Endothelial cell of umbilical vein (primary cell): Measurements from ENCODE around the gene LOX. TPM values are rescaled to one million over a fixed set of nuclear protein-coding genes. Genes with fewer than 3 reads are reported as not detected.

Source experiments
- BruUV-seq: library from RNA; stranded (reverse); fragments of 400-500 nt; replicated peaks from 2 replicates; lab custom pipeline; 2021; lab: Mats Ljungman, UMichigan
- CTCF ChIA-PET: fragments of 300-600, 350-600 bp; sonication (Branson Sonifier 250); formaldehyde crosslinking; loops from one replicate; lab custom pipeline; 2021; ENCODE audit warnings: antibody characterized with exemption, inconsistent platforms; lab: Charles Lee
- POLR2A ChIA-PET: fragments of 300-600, 350-600 bp; sonication (Branson Sonifier 250); formaldehyde crosslinking; loops from one replicate; lab custom pipeline; 2021; ENCODE audit warnings: antibody characterized with exemption, inconsistent platforms; lab: Charles Lee
- DNase-seq: peaks from one replicate; pipeline ENCODE4 v3.0.0-alpha.2; 2011; ENCODE audit warnings: low read depth, low spot score
- FAIRE-seq: peaks from 2 replicates; lab custom pipeline; 2011; peaks lifted over from hg19 to GRCh38; lab: Jason Lieb, UNC
- H2AFZ ChIP-seq: 2 replicates; pipeline ENCODE4 v1.6.0; 2012; ENCODE audit warnings: low read depth, low read length, control low read depth, inconsistent platforms
- H3K27ac ChIP-seq: 2 replicates; pipeline ENCODE4 v1.5.1; 2011; ENCODE audit warnings: low read depth, mild to moderate bottlenecking, control low read depth, low read length, moderate library complexity; ENCODE audit not compliant: insufficient read depth
- H3K27me3 ChIP-seq, 2 experiments: 2 replicates each; pipeline versions ENCODE4 v1.6.0 to v1.6.1; 2011; ENCODE audit warnings: low read length in 2 of 2, mixed read lengths in 1 of 2; ENCODE audit not compliant: control insufficient read depth in 2 of 2, insufficient read depth in 2 of 2
- H3K36me3 ChIP-seq, 2 experiments: 2 replicates in 1 of 2; 3 replicates in 1 of 2; pipeline ENCODE4 v1.5.1; 2011; ENCODE audit warnings: low read length in 2 of 2, mild to moderate bottlenecking in 1 of 2, moderate library complexity in 1 of 2; ENCODE audit not compliant: control insufficient read depth in 2 of 2, insufficient read depth in 2 of 2; ENCODE audit errors: extremely low read depth in 1 of 2
- H3K4me1 ChIP-seq: 3 replicates; pipeline ENCODE4 v1.5.1; 2011; ENCODE audit warnings: mild to moderate bottlenecking, low read length; ENCODE audit not compliant: control insufficient read depth, insufficient read depth; ENCODE audit errors: extremely low read depth
- H3K4me2 ChIP-seq: 2 replicates; pipeline ENCODE4 v1.6.1; 2011; ENCODE audit warnings: low read length, control low read depth, mixed read lengths; ENCODE audit not compliant: insufficient read depth
- H3K4me3 ChIP-seq, 3 experiments: fragments of 200-600 bp in 1 of 3; sonication (generic), shearing (Covaris generic) in 1 of 3; replicated peaks in 1 of 3; 2 replicates each; pipeline ENCODE4 v1.5.1; 2011 to 2016; ENCODE audit warnings: control low read depth in 3 of 3, low read length in 3 of 3, mild to moderate bottlenecking in 2 of 3, inconsistent platforms in 1 of 3, low read depth in 1 of 3, moderate library complexity in 1 of 3; ENCODE audit not compliant: insufficient read depth in 1 of 3
- H3K79me2 ChIP-seq: 2 replicates; pipeline ENCODE4 v1.6.0; 2012; ENCODE audit warnings: low read length, inconsistent platforms; ENCODE audit not compliant: control insufficient read depth, insufficient read depth
- H3K9ac ChIP-seq: replicated peaks from 2 replicates; pipeline ENCODE3; 2011; ENCODE audit warnings: low read length, control low read depth; ENCODE audit not compliant: insufficient read depth; ENCODE audit errors: extremely low read depth
- H3K9me1 ChIP-seq: replicated peaks from 3 replicates; pipeline ENCODE4 v1.6.0; 2011; ENCODE audit warnings: mild to moderate bottlenecking, low read length; ENCODE audit not compliant: control insufficient read depth, insufficient read depth; ENCODE audit errors: extremely low read depth
- H3K9me3 ChIP-seq: replicated peaks from 2 replicates; pipeline ENCODE4 v1.5.1; 2012; ENCODE audit warnings: low read length, inconsistent platforms; ENCODE audit not compliant: control insufficient read depth, insufficient read depth
- H4K20me1 ChIP-seq: replicated peaks from 2 replicates; pipeline ENCODE3; 2011; ENCODE audit warnings: mild to moderate bottlenecking, low read length; ENCODE audit not compliant: control insufficient read depth, insufficient read depth; ENCODE audit errors: extremely low read depth
- CTCF ChIP-seq, 2 donors: IDR thresholded peaks; 1 replicate in 1 of 2; 2 replicates in 1 of 2; pipeline ENCODE4 v1.5.1; 2011; ENCODE audit warnings: low read length in 2 of 2, mild to moderate bottlenecking in 2 of 2, moderate library complexity in 2 of 2, control low read depth in 1 of 2, inconsistent platforms in 1 of 2, low read depth in 1 of 2; ENCODE audit not compliant: insufficient read depth in 1 of 2; ENCODE audit errors: extremely low read depth in 1 of 2
- EZH2 ChIP-seq: IDR thresholded peaks from 2 replicates; pipeline ENCODE4 v1.6.1; 2012; ENCODE audit warnings: borderline replicate concordance, low read depth, mild to moderate bottlenecking, moderate library complexity, low read length, inconsistent platforms; ENCODE audit not compliant: severe bottlenecking
- FOS ChIP-seq: IDR thresholded peaks from 2 replicates; pipeline ENCODE4 v1.6.1; 2011; ENCODE audit warnings: mild to moderate bottlenecking, low read length, moderate library complexity, borderline replicate concordance; ENCODE audit not compliant: insufficient read depth
- GATA2 ChIP-seq: IDR thresholded peaks from 2 replicates; pipeline ENCODE4 v1.7.0; 2011; ENCODE audit warnings: low read depth, mild to moderate bottlenecking, moderate library complexity, mixed read lengths, low read length; ENCODE audit not compliant: insufficient read length, insufficient read depth
- JUN ChIP-seq: IDR thresholded peaks from 2 replicates; pipeline ENCODE4 v1.6.1; 2011; ENCODE audit warnings: borderline replicate concordance, low read depth; ENCODE audit not compliant: insufficient read length, insufficient read depth
- MAX ChIP-seq: IDR thresholded peaks from 2 replicates; pipeline ENCODE4 v1.6.1; 2011; ENCODE audit not compliant: insufficient read depth, insufficient read length
- MYC ChIP-seq: IDR thresholded peaks from one replicate; pipeline ENCODE4 v1.6.1; 2011; ENCODE audit warnings: mild to moderate bottlenecking, low read depth, low read length
- POLR2A ChIP-seq: IDR thresholded peaks from 2 replicates; pipeline ENCODE4 v1.6.1; 2012; ENCODE audit warnings: low read depth, mild to moderate bottlenecking, control low read depth, low read length
- POLR2AphosphoS5 ChIP-seq: IDR thresholded peaks from 2 replicates; pipeline ENCODE4 v1.6.1; 2012; ENCODE audit warnings: low read depth, mild to moderate bottlenecking, control low read depth, low read length, moderate library complexity; ENCODE audit not compliant: insufficient read depth
- dilution Hi-C: fragments of 300-500 bp; cut with MboI; formaldehyde crosslinking; loops from one replicate; pipeline ENCODE4 v1.15.0; 2019; ENCODE audit warnings: low sequenced_read_pairs; ENCODE audit not compliant: extremely low pct_ligation_motif_present
- intact Hi-C: fragments of 100-400 bp; cut with micrococcal nuclease; formaldehyde crosslinking; loops from one replicate; pipeline ENCODE4 v1.10.0; 2022
- polyA plus RNA-seq, 4 experiments: library from polyadenylated mRNA; depleted of rRNA in 3 of 4; stranded (reverse) in 3 of 4; unstranded in 1 of 4; fragments of >200 nt; gene quantifications; 2 replicates each; pipeline versions ENCODE4 v1.2.1 to v1.2.3, GENCODE V29; 2011 to 2012; ENCODE audit warnings: missing spikeins in 1 of 4
- total RNA-seq: library from RNA; stranded (reverse); gene quantifications from 2 replicates; pipeline ENCODE4 v1.2.3, GENCODE V29; 2021

LOX gene
- total and polyA plus RNA-seq, 2 donors (not counting 3 experiments of a cell fraction or from before 2014, with no cell fraction given) = 39.0 to 79.1 TPM

GRCh38 chr5:122031836-122032235 lies 46.2 kb downstream of the LOX start:
- no peak overlapping the region for H2AFZ ChIP-seq
- BruUV-seq = no TSS peak
- no peaks in the 10 kb centered on the region for H3K79me2 ChIP-seq
- TF ChIP-seq FOS = no peak
- no peak for TF ChIP-seq POLR2A
- no peak for TF ChIP-seq POLR2AphosphoS5
- no peak for TF ChIP-seq GATA2
- no peak for TF ChIP-seq CTCF (IDR thresholded peaks at IDR 0.05; ENCODE audit: extremely low read depth in 1 of 2, insufficient read depth in 1 of 2, low read depth in 1 of 2, low read length in 2 of 2)
- TF ChIP-seq MYC = no peak
- no peak for TF ChIP-seq JUN
- TF ChIP-seq EZH2 = no peak
- no peak for TF ChIP-seq MAX
- H3K4me1 ChIP-seq = no peaks in the 10 kb centered on the region
- dilution Hi-C loops = no loop called here
- no peaks in the 10 kb centered on the region for H3K36me3 ChIP-seq
- no peaks in the 10 kb centered on the region for H3K9me3 ChIP-seq
- no peaks in the 10 kb centered on the region for H4K20me1 ChIP-seq
- H3K27ac ChIP-seq = no peak overlapping the region
- FAIRE-seq (no peak), DNase-seq (no peak)
- ChIA-PET POLR2A (interaction anchor here (0.6 kb wide), 1 partner anchor 114 kb away, joined by 3 read pairs; no protein-coding TSS in a partner anchor), CTCF (interaction anchor here (0.6 kb wide), 1 partner anchor 43 kb away, joined by 3 read pairs; no protein-coding TSS in a partner anchor)
- H3K9me1 ChIP-seq = no peaks in the 10 kb centered on the region
- intact Hi-C loops = no loop called here
- no peak overlapping the region for H3K4me2 ChIP-seq
- H3K9ac ChIP-seq = no peak overlapping the region
- H3K4me3 ChIP-seq = no peak overlapping the region
- no peaks in the 10 kb centered on the region for H3K27me3 ChIP-seq
